Measurements from ENCODE around the gene FAM216B.
"Not testable (repeated sequence)": the region's sequence is repeated elsewhere in the genome, so short reads cannot be mapped to it uniquely, and the experiment has no call there.

Gene FAM216B

GRCh38 chr13:42786715-42787114, 5.3 kb downstream of the FAM216B start:
- no peak for DNase-seq (ENCODE audit: low read depth)

- no peak for DNase-seq (ENCODE audit: low read depth)
These were observed 7.2 kb downstream of the FAM216B start for GRCh38 chr13:42788601-42789000.

GRCh38 chr13:42792154-42792553, 10.8 kb downstream of the FAM216B start:
- no peak for DNase-seq (ENCODE audit: low read depth)

- no peak for DNase-seq (ENCODE audit: low read depth)
These were observed 13.3 kb downstream of the FAM216B start for GRCh38 chr13:42794577-42795275.

GRCh38 chr13:42795666-42796065, 14.3 kb downstream of the FAM216B start:
- no peak for DNase-seq (ENCODE audit: low read depth)

- no peak for DNase-seq (ENCODE audit: low read depth)
These were observed 15.5 kb downstream of the FAM216B start for GRCh38 chr13:42796747-42797356.

- no peak for DNase-seq (ENCODE audit: low read depth)
These were observed 16.7 kb downstream of the FAM216B start for GRCh38 chr13:42798118-42798517.

GRCh38 chr13:42800109-42800643, 18.8 kb downstream of the FAM216B start:
- no peak for DNase-seq (ENCODE audit: low read depth)

GRCh38 chr13:42803563-42804204, 22.3 kb downstream of the FAM216B start:
- no peak for DNase-seq (ENCODE audit: low read depth)

- no peak for DNase-seq (ENCODE audit: low read depth)
These were observed 23.0 kb downstream of the FAM216B start for GRCh38 chr13:42804244-42804874.

GRCh38 chr13:42807241-42807640, 25.9 kb downstream of the FAM216B start:
- no peak for DNase-seq (ENCODE audit: low read depth)

GRCh38 chr13:42807866-42808265, 26.5 kb downstream of the FAM216B start:
- DNase-seq (ENCODE audit: low read depth), result no peak

GRCh38 chr13:42808341-42808940, 27.1 kb downstream of the FAM216B start:
- DNase-seq (ENCODE audit: low read depth), result no peak

GRCh38 chr13:42812316-42812715, 30.9 kb downstream of the FAM216B start:
- no peak for DNase-seq (ENCODE audit: low read depth)

- DNase-seq (ENCODE audit: low read depth), result no peak
These were observed 33.5 kb downstream of the FAM216B start for GRCh38 chr13:42814868-42815267.

- no peak for DNase-seq (ENCODE audit: low read depth)
These were observed 34.3 kb downstream of the FAM216B start for GRCh38 chr13:42815681-42816080.

- no peak for DNase-seq (ENCODE audit: low read depth)
These were observed 35.2 kb downstream of the FAM216B start for GRCh38 chr13:42816538-42816937.

- not testable (repeated sequence) for DNase-seq (ENCODE audit: low read depth)
These were observed 38.3 kb downstream of the FAM216B start for GRCh38 chr13:42819687-42820086.

GRCh38 chr13:42820451-42820850, 39.1 kb downstream of the FAM216B start:
- no peak for DNase-seq (ENCODE audit: low read depth)

- no peak for DNase-seq (ENCODE audit: low read depth)
These were observed 40.1 kb downstream of the FAM216B start for GRCh38 chr13:42821437-42821836.

- no peak for DNase-seq (ENCODE audit: low read depth)
These were observed 51.1 kb downstream of the FAM216B start for GRCh38 chr13:42832341-42833096.
